Mammary epithelial cell (primary cell): ENCODE measurements around the gene GSTM3.

Source experiments
- EZH2 ChIP-seq: IDR thresholded peaks from 2 replicates; pipeline ENCODE4 v1.6.1; 2012; ENCODE audit warnings: low read length, inconsistent platforms, borderline replicate concordance
- TF ChIP-seq, protein P1 (sequence below), 2 donors: IDR thresholded peaks in 1 of 2; conservative IDR thresholded peaks in 1 of 2; 2 replicates each; pipeline ENCODE4 v1.5.1; 2011 to 2012; ENCODE audit warnings: inconsistent platforms in 2 of 2, low read length in 2 of 2, mild to moderate bottlenecking in 2 of 2, control low read depth in 1 of 2, low read depth in 1 of 2; ENCODE audit not compliant: insufficient read depth in 1 of 2; ENCODE audit errors: extremely low read depth in 1 of 2

DNA sequence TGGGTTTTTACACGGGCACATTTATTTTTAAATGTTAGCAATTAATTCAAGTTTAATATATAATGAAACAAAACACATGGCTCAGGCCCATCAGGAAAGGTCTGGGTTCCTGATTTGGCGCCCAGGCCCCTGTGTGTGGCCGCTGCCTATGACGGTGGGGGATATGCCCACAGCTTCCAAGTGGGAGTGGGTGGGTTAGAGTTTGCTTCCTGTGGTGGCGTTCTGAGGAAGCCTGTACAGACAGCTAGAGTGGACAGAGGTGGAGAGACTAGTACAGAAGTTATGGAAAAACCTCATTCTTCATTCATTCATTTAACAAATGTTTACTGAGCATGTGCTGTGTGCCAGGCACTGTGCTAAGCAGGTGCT lies 45.3 kb upstream of the GSTM3 start:
- TF ChIP-seq, protein P1, sequence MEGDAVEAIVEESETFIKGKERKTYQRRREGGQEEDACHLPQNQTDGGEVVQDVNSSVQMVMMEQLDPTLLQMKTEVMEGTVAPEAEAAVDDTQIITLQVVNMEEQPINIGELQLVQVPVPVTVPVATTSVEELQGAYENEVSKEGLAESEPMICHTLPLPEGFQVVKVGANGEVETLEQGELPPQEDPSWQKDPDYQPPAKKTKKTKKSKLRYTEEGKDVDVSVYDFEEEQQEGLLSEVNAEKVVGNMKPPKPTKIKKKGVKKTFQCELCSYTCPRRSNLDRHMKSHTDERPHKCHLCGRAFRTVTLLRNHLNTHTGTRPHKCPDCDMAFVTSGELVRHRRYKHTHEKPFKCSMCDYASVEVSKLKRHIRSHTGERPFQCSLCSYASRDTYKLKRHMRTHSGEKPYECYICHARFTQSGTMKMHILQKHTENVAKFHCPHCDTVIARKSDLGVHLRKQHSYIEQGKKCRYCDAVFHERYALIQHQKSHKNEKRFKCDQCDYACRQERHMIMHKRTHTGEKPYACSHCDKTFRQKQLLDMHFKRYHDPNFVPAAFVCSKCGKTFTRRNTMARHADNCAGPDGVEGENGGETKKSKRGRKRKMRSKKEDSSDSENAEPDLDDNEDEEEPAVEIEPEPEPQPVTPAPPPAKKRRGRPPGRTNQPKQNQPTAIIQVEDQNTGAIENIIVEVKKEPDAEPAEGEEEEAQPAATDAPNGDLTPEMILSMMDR (conservative IDR thresholded peaks at IDR 0.05 in 1 of 2, IDR thresholded peaks at IDR 0.05 in 1 of 2; ENCODE audit: extremely low read depth in 1 of 2, insufficient read depth in 1 of 2, low read depth in 1 of 2, low read length in 2 of 2) = no peak
- no peak for TF ChIP-seq EZH2
